ENCODE results near the gene CD96. TPM values are rescaled to one million over a fixed set of nuclear protein-coding genes. Genes with fewer than 3 reads are reported as not detected.

CD96 gene
- total and polyA plus RNA-seq, 7 experiments from 2014 or later: 142 to 309 (median 205) TPM

DNA sequence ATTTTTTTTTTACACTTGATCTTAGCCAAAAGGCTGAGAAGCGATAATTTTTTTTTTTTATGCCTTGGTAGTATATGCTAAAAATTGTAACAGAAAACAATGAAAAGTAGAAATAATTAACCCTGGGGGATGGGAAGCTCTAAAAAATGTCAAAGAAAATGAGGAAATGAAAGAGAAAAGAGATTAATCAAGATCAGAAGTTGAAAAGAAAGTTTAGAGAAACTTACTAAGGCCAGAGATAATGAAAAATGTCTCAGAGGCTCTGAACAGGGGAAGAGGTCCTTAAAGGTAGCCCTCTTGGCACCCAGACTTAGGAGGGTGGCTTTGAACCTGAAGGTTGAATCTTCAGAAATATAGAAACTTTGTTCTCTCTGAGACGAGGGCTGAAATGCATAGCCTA, 111.8 kb downstream of the CD96 start:
- Histone ChIP-seq H3K27ac (ENCODE audit: low read depth, low read length) (no peak overlapping the region), H3K9me3 (ENCODE audit: control insufficient read depth in 2 of 3, low read length in 3 of 3) (no peaks in the 10 kb centered on the region), H3K36me3 (ENCODE audit: control insufficient read depth in 2 of 3, insufficient read depth in 3 of 3, low read length in 3 of 3) (peaks cover 4 to 57% (median 35%) of the 10 kb centered on the region in 3 experiments), H3K27me3 (ENCODE audit: control insufficient read depth in 2 of 2, insufficient read depth in 2 of 2, low read length in 2 of 2) (no peaks in the 10 kb centered on the region), H3K4me1 (ENCODE audit: control insufficient read depth in 2 of 2, insufficient read depth in 2 of 2, low read length in 2 of 2) (no peaks in the 10 kb centered on the region), H3K4me3 (ENCODE audit: low read length) (no peak overlapping the region)
- intact Hi-C loops (cut with micrococcal nuclease): no loop called here
- POLR2A ChIA-PET: no interaction called here
- DNase-seq: no peak
- H3K4me3 Mint-ChIP-seq: no peak overlapping the region
- peaks cover 0 to 8% (median 0%) of the 10 kb centered on the region in 7 donors for H3K4me1 Mint-ChIP-seq
- peaks cover 0 to 11% (median 2%) of the 10 kb centered on the region in 11 donors for H3K9me3 Mint-ChIP-seq
- ATAC-seq: no peak
- no peaks in the 10 kb centered on the region for H3K27me3 Mint-ChIP-seq
- peak overlapping the region in 3 of 9 donors; percentile 4 to 51 (median 9) for H3K27ac Mint-ChIP-seq
- peaks cover 35 to 85% (median 79%) of the 10 kb centered on the region in 5 donors for H3K36me3 Mint-ChIP-seq
- CTCF ChIA-PET: no interaction called here

DNA sequence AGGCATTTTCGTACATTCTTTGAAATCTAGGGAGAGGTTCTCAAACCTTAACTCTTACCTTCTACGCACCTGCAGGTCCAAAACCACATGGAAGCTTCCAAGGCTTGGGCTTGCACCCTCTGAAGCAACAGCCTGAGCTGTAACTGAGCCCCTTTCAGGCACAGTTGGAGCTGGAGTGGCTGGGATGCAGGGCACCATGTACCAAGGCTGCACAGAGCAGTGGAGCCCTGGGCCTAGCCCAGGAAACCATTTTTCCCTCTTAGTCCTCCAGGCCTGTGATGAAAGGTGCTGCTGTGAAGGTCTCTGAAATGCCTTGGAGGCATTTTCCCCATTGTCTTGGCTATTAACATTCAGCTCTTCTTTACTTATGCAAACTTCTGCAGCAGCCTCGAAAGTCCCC, 120.0 kb downstream of the CD96 start:
- Mint-ChIP-seq H3K4me3 (no peak overlapping the region), H3K9me3 (peaks cover 11 to 60% (median 30%) of the 10 kb centered on the region in 11 donors), H3K36me3 (peaks cover 22 to 94% (median 72%) of the 10 kb centered on the region in 5 donors), H3K4me1 (peaks cover 6 to 24% (median 21%) of the 10 kb centered on the region in 7 donors), H3K27me3 (no peaks in the 10 kb centered on the region), H3K27ac (peak overlapping the region in 3 of 9 donors; percentile 9 to 43 (median 19))
- intact Hi-C loops (cut with micrococcal nuclease): loop anchor here in 1 of 2 donors (10.0 kb wide), 2 partner anchors 347 to 833 kb away; partner anchors contain the start of gene BTLA
- no peak for ATAC-seq
- Histone ChIP-seq H3K36me3 (ENCODE audit: control insufficient read depth in 2 of 3, insufficient read depth in 3 of 3, low read length in 3 of 3) (peaks cover 5 to 34% (median 5%) of the 10 kb centered on the region in 3 experiments), H3K27ac (ENCODE audit: low read depth, low read length) (no peak overlapping the region), H3K9me3 (ENCODE audit: control insufficient read depth in 2 of 3, low read length in 3 of 3) (peaks cover 0 to 23% (median 5%) of the 10 kb centered on the region in 3 experiments), H3K4me1 (ENCODE audit: control insufficient read depth in 2 of 2, insufficient read depth in 2 of 2, low read length in 2 of 2) (peaks cover 9% of the 10 kb centered on the region in 2 donors), H3K4me3 (ENCODE audit: low read length) (no peak overlapping the region), H3K27me3 (ENCODE audit: control insufficient read depth in 2 of 2, insufficient read depth in 2 of 2, low read length in 2 of 2) (no peaks in the 10 kb centered on the region)
- CTCF ChIA-PET: no interaction called here
- POLR2A ChIA-PET: interaction anchor here (0.7 kb wide), 1 partner anchor 58 kb away, joined by 3 read pairs; no protein-coding TSS in a partner anchor
- no peak for DNase-seq

DNA sequence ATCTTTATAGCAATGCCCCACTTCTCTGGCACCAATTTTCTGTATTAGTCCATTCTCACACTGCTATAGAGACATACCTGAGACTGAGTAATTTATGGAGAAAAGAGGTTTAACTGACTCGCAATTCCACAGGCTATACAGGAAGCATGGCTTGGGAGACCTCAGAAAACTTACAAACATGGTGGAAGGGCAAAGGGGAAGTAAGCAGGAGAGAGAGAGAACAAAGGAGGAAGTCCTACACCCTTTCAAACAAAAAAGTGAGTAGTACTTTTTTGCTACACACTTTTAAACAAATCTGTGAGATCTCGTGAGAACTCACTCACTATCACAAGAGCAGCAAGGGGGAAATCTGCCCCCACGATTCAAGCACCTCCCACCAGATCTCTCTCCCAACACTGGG, 120.9 kb downstream of the CD96 start:
- intact Hi-C loops (cut with micrococcal nuclease): loop anchor here in 1 of 2 donors (10.0 kb wide), 2 partner anchors 348 to 832 kb away; partner anchors contain the start of gene BTLA
- ATAC-seq: no peak
- no peak overlapping the region for H3K4me3 Mint-ChIP-seq

DNA sequence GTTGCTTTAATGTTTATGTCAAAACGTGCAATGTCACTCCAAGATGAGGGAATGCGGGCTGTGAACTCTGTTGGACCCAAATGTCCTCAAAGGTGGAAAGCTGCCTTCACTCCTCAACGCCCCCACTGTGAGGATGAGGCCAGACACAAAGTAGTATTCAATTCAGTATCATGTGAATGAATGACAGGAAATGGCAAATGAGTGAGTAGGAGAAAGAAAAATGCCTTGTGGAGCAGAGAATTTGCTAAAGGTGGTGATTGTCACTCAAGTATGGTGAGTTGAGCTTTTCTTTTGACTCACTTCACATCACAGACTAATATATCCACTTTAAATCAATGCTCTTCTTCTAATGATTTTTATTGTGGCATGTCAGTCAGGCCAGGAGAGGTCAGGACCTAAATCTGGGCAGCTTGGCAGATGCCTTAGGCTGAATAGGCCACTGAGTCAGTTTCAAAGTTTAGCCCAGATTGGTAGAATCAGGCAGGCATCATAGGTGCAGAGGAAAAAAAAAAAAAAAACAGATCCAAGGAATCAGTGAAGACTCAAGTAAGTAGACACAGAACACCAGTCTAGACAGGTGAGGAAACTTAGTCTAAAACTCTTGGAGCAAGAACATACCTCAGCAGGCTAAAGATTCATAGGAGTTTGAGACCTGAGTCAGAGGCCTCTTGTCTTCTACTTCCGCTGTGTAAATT, 124.2 kb downstream of the CD96 start:
- Mint-ChIP-seq H3K36me3 (peaks cover 11 to 70% (median 36%) of the 10 kb centered on the region in 5 donors), H3K9me3 (peaks cover 4 to 30% (median 19%) of the 10 kb centered on the region in 11 donors), H3K4me1 (peaks cover 25 to 66% (median 59%) of the 10 kb centered on the region in 7 donors), H3K4me3 (peak overlapping the region in 8 of 10 donors; percentile 14 to 60 (median 41)), H3K27ac (peak overlapping the region; percentile 70 to 95 (median 88)), H3K27me3 (no peaks in the 10 kb centered on the region)
- Histone ChIP-seq H3K27me3 (ENCODE audit: control insufficient read depth in 2 of 2, insufficient read depth in 2 of 2, low read length in 2 of 2) (no peaks in the 10 kb centered on the region), H3K4me3 (ENCODE audit: low read length) (no peak overlapping the region), H3K27ac (ENCODE audit: low read depth, low read length) (no peak overlapping the region), H3K36me3 (ENCODE audit: control insufficient read depth in 2 of 3, insufficient read depth in 3 of 3, low read length in 3 of 3) (peaks cover 0 to 19% (median 0%) of the 10 kb centered on the region in 3 experiments), H3K4me1 (ENCODE audit: control insufficient read depth in 2 of 2, insufficient read depth in 2 of 2, low read length in 2 of 2) (peaks cover 28 to 33% of the 10 kb centered on the region in 2 donors), H3K9me3 (ENCODE audit: control insufficient read depth in 2 of 3, low read length in 3 of 3) (peaks cover 0 to 15% (median 5%) of the 10 kb centered on the region in 3 experiments)
- intact Hi-C loops (cut with micrococcal nuclease): loop anchor here (2.0 to 10.0 kb wide), 6 partner anchors 17 to 829 kb away; partner anchors contain the start of gene BTLA (in 1 of the 2)
- CTCF ChIA-PET: interaction anchor here (0.5 kb wide), 1 partner anchor 101 kb away, joined by 4 read pairs; no protein-coding TSS in a partner anchor
- DNase-seq: no peak
- POLR2A ChIA-PET: interaction anchor here (0.7 to 3.6 kb wide), 7 partner anchors 22 to 347 kb away, joined by 3 to 19 read pairs (median 5); partner anchors contain the start of gene ABHD10
- no peak for ATAC-seq

More for the DNA sequence above, 120.9 kb downstream of the CD96 start:
- Mint-ChIP-seq H3K36me3 (peaks cover 21 to 97% (median 67%) of the 10 kb centered on the region in 5 donors), H3K27me3 (no peaks in the 10 kb centered on the region), H3K27ac (peak overlapping the region in 4 of 9 donors; percentile 3 to 53 (median 14)), H3K4me1 (peaks cover 14 to 33% (median 30%) of the 10 kb centered on the region in 7 donors), H3K9me3 (peaks cover 11 to 60% (median 31%) of the 10 kb centered on the region in 11 donors)
- no peak overlapping the region for H3K27ac ChIP-seq (ENCODE audit: low read depth, low read length)
- POLR2A ChIA-PET: no interaction called here
- H3K9me3 ChIP-seq (ENCODE audit: control insufficient read depth in 2 of 3, low read length in 3 of 3): peaks cover 0 to 23% (median 5%) of the 10 kb centered on the region in 3 experiments
- H3K27me3 ChIP-seq (ENCODE audit: control insufficient read depth in 2 of 2, insufficient read depth in 2 of 2, low read length in 2 of 2): no peaks in the 10 kb centered on the region
- no peak for DNase-seq
- CTCF ChIA-PET: no interaction called here
- no peak overlapping the region for H3K4me3 ChIP-seq (ENCODE audit: low read length)
- peaks cover 0 to 34% (median 5%) of the 10 kb centered on the region in 3 experiments for H3K36me3 ChIP-seq (ENCODE audit: control insufficient read depth in 2 of 3, insufficient read depth in 3 of 3, low read length in 3 of 3)
- H3K4me1 ChIP-seq (ENCODE audit: control insufficient read depth in 2 of 2, insufficient read depth in 2 of 2, low read length in 2 of 2): peaks cover 15 to 17% of the 10 kb centered on the region in 2 donors

DNA sequence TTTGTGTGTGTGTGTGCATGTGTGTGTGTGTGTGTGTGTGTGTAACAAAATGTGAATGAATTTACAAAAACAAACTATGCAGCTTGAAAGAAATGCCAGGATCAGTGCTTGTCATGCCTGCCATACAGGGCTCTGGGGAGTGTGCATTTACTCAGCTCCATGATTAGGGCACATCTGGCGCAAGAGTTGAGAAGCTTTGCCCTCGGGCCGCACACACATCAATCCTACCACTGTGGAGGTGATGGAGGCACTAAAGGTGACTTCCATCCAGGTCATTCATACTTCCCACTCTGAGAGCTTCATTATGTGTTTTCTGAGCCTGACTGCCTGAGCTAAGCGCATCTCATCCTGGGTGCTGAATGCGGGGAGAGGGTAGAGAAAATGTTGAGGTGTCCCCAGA, 125.2 kb downstream of the CD96 start:
- Mint-ChIP-seq H3K36me3 (peaks cover 9 to 63% (median 28%) of the 10 kb centered on the region in 5 donors), H3K9me3 (peaks cover 0 to 20% (median 11%) of the 10 kb centered on the region in 11 donors), H3K4me3 (peak overlapping the region; percentile 66 to 87 (median 77)), H3K27me3 (no peaks in the 10 kb centered on the region), H3K27ac (peak overlapping the region; percentile 86 to 96 (median 90)), H3K4me1 (peaks cover 32 to 73% (median 66%) of the 10 kb centered on the region in 7 donors)
- H3K27ac ChIP-seq (ENCODE audit: low read depth, low read length): peak overlapping the region; percentile 75
- H3K4me1 ChIP-seq (ENCODE audit: control insufficient read depth in 2 of 2, insufficient read depth in 2 of 2, low read length in 2 of 2): peaks cover 34 to 40% of the 10 kb centered on the region in 2 donors
- ChIA-PET POLR2A (interaction anchor here (1.0 to 3.6 kb wide), 8 partner anchors 9 to 346 kb away, joined by 3 to 19 read pairs (median 4); partner anchors contain the start of gene ABHD10), CTCF (interaction anchor here (0.7 to 6.4 kb wide), 5 partner anchors 11 to 346 kb away, joined by 3 to 102 read pairs (median 5); no protein-coding TSS in a partner anchor)
- no peak for DNase-seq
- peaks cover 0 to 10% (median 0%) of the 10 kb centered on the region in 3 experiments for H3K36me3 ChIP-seq (ENCODE audit: control insufficient read depth in 2 of 3, insufficient read depth in 3 of 3, low read length in 3 of 3)
- peaks cover 0 to 6% (median under 1%) of the 10 kb centered on the region in 3 experiments for H3K9me3 ChIP-seq (ENCODE audit: control insufficient read depth in 2 of 3, low read length in 3 of 3)
- peak overlapping the region; percentile 53 for H3K4me3 ChIP-seq (ENCODE audit: low read length)
- ATAC-seq: no peak
- intact Hi-C loops (cut with micrococcal nuclease): loop anchor here (1.0 to 10.0 kb wide), 7 partner anchors 18 to 828 kb away; partner anchors contain the start of gene BTLA (in 1 of the 2)
- no peaks in the 10 kb centered on the region for H3K27me3 ChIP-seq (ENCODE audit: control insufficient read depth in 2 of 2, insufficient read depth in 2 of 2, low read length in 2 of 2)

Data from naive thymus-derived CD4-positive, alpha-beta T cell (primary cell).